HG03135 (cell line): Measurements from ENCODE around the gene WSB1.

Experiments
- ATAC-seq: cut with Tn5 transposase; IDR thresholded peaks from one replicate; pipeline ENCODE4 v1.9.1; 2021; ENCODE audit warnings: mild to moderate bottlenecking, moderate library complexity; ENCODE audit not compliant: unreplicated experiment

The WSB1 gene

DNA sequence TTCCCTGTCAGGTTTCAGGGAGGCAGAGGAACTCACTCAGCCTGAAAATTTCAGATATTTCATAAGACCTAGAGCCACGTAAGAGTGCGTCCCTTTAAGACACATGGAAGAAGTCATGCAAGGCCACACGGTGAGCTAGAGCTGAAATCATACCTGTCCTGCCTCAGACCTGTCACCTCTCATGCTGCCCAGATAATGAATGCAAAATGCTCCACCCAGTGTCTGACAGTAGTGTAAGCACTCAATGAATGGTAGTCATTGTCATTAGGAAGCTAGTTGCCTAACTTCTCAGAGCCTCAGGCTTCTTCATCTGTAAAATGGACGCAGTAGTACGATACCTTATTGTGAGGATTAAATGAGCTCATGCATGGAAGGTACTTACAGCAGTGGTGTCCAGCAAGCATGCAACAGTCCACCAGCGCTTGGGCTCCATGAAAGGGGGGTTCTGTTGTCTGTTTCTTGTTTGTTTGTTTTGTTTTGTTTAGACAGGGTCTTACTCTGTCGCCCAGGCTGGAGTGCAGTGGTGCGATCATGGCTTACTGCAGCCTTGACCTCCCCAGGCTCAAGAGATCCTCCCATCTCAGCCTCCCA lies 60.7 kb downstream of the WSB1 start:
- ATAC-seq, result no peak

DNA sequence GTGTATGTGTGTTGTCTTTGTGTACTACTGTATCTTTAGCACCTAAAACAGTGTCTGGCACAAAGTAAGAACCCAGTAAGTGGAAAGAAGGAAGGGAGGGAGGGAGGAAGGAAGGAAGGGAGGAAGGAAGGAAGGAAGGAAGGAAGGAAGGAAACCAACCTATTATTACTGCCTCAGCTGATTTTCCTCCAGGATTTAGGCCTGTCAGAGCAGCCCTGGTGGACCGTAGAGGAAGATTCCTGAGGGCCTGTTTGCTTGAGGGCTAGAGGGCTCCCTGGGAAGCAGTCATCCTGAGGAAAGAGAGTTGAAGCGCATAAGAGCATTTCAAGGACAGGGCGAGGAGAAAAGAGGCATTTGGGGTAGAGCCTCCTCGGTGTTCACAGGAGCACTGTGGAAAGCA lies 61.5 kb downstream of the WSB1 start:
- ATAC-seq, result no peak

DNA sequence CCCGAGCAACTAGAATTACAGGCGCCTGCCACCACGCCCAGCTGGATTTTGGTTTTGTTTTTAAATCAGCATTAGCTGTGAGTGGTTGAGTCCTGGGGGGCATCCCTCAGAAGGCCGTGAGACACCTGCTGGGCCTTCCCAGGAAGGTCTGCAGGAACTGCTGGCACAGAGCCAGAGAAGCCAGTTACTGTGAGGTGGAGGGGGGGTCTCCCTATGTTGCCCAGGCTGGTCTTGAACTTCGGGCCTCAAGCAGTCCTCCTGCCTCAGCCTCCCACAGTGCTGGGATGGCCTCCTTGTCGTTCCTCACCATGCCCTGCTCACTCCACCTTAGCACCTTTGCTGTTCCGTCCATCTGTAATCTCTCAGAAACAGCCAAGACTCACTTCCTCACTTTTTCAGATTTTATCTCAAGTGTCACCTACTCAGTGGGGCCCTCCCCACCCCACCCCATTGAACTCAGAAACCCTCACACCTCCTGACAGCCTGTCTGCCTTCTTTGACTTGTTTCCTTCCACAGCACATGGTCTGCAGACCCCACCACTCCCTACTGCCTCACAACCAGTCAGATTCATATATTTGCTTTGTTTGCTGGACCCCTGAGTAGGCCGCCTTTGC lies 62.3 kb downstream of the WSB1 start:
- ATAC-seq, result no peak

DNA sequence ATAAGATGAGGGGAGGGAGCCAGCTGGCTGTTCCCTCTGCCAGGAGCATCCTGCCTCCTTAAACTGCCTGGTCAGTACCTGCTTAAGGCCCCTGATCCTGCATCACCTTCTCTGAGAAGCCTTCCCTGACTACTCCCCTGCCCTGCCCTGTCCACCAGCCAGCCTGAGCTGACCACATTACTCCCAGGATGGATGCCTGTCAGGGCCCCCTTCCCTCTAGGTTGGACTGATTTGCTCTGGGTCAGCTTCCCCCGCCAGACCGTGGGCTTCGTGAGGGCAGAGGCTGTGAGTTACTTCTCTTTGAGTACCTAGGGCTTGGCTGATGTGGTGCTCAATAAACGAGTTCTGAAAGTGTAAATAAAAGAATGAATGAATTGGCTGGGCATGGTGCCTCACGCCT lies 63.3 kb downstream of the WSB1 start:
- ATAC-seq, result no peak

DNA sequence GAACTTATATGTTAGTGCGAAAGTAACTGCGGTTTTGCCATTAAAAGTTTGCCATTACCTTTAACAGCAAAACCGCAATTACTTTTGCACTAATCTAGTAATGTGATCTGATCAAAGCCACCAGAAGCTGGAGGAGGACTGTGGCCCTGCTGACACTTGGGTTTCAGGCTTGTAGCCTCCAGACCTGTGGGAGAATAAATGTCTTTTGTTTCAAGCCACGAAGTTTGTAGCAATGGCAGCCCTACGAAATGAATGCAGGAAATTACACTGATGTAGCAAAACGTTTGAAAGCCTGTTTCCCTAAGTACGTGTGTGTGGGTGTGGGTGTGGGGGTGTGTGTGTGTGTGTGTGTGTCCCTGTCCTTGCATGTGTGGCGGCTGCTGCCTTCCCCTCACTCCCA lies 66.6 kb downstream of the WSB1 start:
- no peak for ATAC-seq

GRCh38 chr17:27361695-27362094 lies 67.8 kb downstream of the WSB1 start:
- no peak for ATAC-seq

DNA sequence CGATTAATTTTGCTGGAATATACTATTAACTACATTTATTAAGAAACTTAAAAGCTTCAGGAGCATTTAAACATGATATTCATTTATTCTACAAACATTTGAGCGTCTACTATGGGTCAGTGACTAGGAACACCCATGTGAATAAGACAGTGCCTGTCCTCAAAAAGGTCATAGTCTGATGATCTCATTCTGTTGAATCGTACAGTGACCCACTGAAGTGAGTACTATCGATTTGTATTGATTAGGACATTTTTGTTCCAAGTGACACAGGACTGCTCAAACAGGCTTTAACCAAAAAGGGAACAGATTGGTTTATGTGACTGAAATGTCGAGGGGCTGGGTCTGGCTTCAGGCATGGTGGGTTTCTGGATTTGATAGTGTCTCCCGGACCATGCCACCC lies 68.6 kb downstream of the WSB1 start:
- ATAC-seq, result no peak

DNA sequence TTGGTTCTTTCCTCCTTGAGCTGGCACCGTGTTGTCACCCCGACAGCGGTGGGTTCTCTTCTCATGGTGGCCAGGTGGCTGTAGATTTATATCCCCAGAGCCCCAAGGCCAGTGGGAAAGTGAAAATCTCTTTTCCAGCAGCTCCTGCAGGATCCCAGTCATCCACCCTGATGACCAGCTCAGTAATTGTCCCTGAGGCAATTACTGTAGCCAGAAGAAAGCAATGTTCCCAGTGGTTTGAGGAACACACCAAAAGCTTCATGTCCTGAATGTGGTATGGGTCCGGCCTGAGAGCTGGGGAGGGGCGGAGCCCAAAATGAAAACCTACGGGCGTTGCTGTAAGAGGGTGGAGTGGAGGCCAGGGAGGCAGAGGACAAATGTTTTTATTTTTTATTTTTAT lies 69.0 kb downstream of the WSB1 start:
- ATAC-seq, result no peak

DNA sequence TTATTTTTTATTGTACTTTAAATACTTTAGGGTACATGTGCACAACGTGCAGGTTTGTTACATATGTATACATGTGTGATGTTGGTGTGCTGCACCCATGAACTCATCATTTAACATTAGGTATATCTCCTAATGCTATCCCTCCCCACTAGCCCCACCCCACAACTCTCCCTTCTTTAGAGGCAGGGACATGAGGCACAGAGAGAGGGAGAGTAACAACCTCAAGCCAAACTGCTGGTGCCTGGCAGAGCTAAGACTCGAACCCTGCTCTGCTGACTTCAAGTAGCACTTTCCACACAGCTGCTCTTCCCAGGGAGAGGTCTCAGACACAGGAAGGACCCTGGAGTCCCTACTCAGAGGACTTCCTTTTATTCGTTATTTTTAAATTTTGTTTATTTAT lies 69.4 kb downstream of the WSB1 start:
- no peak for ATAC-seq
